GM20431 (cell line): ENCODE measurements around the gene ZFPM1.

Source experiments
- in situ Hi-C: fragments of 300-500 bp; cut with MseI, MboI; formaldehyde crosslinking; loops from one replicate; pipeline ENCODE4 v1.15.0; 2020; ENCODE audit warnings: low sequenced_read_pairs; ENCODE audit not compliant: unreplicated experiment

ZFPM1 gene

GRCh38 chr16:88487920-88488851, 35.1 kb downstream of the ZFPM1 start:
- in situ Hi-C loops, result no loop called here

GRCh38 chr16:88489163-88489741, 36.2 kb downstream of the ZFPM1 start:
- in situ Hi-C loops, result no loop called here

- in situ Hi-C loops, result no loop called here
Observed at GRCh38 chr16:88491001-88491559, 38.0 kb downstream of the ZFPM1 start.

- in situ Hi-C loops, result no loop called here
Observed at GRCh38 chr16:88491560-88492310, 38.7 kb downstream of the ZFPM1 start.

- in situ Hi-C loops, result no loop called here
Observed at GRCh38 chr16:88493879-88494278, 40.8 kb downstream of the ZFPM1 start.

GRCh38 chr16:88494335-88495154, 41.5 kb downstream of the ZFPM1 start:
- in situ Hi-C loops, result no loop called here

- in situ Hi-C loops, result no loop called here
Observed at GRCh38 chr16:88495268-88495772, 42.2 kb downstream of the ZFPM1 start.

GRCh38 chr16:88497561-88498462, 44.7 kb downstream of the ZFPM1 start:
- in situ Hi-C loops, result no loop called here

GRCh38 chr16:88498576-88499208, 45.6 kb downstream of the ZFPM1 start:
- in situ Hi-C loops, result no loop called here

GRCh38 chr16:88499292-88499691, 46.2 kb downstream of the ZFPM1 start:
- in situ Hi-C loops, result no loop called here

- in situ Hi-C loops, result no loop called here
Observed at GRCh38 chr16:88499836-88500251, 46.8 kb downstream of the ZFPM1 start.

GRCh38 chr16:88500255-88500661, 47.2 kb downstream of the ZFPM1 start:
- in situ Hi-C loops, result no loop called here

- in situ Hi-C loops, result no loop called here
Observed at GRCh38 chr16:88502371-88502770, 49.3 kb downstream of the ZFPM1 start.

- in situ Hi-C loops, result no loop called here
Observed at GRCh38 chr16:88502776-88503280, 49.7 kb downstream of the ZFPM1 start.

GRCh38 chr16:88503374-88503770, 50.3 kb downstream of the ZFPM1 start:
- in situ Hi-C loops, result no loop called here

GRCh38 chr16:88503771-88504488, 50.9 kb downstream of the ZFPM1 start:
- in situ Hi-C loops, result no loop called here
